ENCODE data around the gene OR10G8. TPM values are rescaled to one million over a fixed set of nuclear protein-coding genes. Genes with fewer than 3 reads are reported as not detected.
"Not testable (repeated sequence)": the region's sequence is repeated elsewhere in the genome, so short reads cannot be mapped to it uniquely, and the experiment has no call there.

Gene OR10G8
- total RNA-seq = not detected

DNA sequence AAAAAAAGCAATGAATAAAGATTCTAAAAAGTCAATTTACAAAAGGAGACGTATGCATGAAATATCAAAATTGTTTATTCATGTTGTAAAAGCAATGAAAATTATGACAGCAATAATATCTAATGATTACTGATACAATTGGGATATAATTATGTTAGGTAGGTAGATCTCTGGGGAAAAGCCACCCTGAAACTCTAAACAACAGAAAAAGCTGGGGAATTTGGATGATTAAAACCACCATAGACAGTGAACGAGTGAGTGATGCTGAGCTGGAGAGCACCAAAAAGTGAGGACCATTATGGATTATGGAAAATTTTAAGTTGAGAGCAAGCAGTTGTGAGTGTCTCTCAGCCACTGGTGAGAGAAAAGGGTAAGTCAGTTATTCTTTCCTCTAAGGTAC, at the start of gene OR10G8:
Gene OR10G8 (plus strand): TSS at position 301 of the 400 bp plus-strand sequence. CDS start 2,825 bp downstream, outside the sequence.
- H3K27me3 ChIP-seq = no peaks in the 10 kb centered on the region
- no peaks in the 10 kb centered on the region for H3K9me3 ChIP-seq
- no peak for DNase-seq (ENCODE audit: low spot score in 2 of 2)
- no peak within 1 kb of the TSS for H3K27ac ChIP-seq
- WGBS, 2 donors = 39 to 83% methylated on average over 2 of the region's 2 CpGs
- no peaks in the 10 kb centered on the region for H3K36me3 ChIP-seq
- no peak for TF ChIP-seq POLR2A (IDR thresholded peaks at IDR 0.05)
- TF ChIP-seq EP300 (IDR thresholded peaks at IDR 0.05) = no peak
- no peak for TF ChIP-seq CTCF (IDR thresholded peaks at IDR 0.05)
- H3K4me3 ChIP-seq = no peak within 1 kb of the TSS
- H3K4me1 ChIP-seq = no peaks in the 10 kb centered on the region

GRCh38 chr11:123977731-123978347, 48.8 kb upstream of the OR10G8 start, which contains the start of gene OR10S1:
Gene OR10S1 (minus strand): TSS chr11:123977781. CDS start chr11:123977664, 117 bp downstream.
- Histone ChIP-seq H3K27ac (no peak within 1 kb of the TSS), H3K9me3 (peaks cover 0 to 5% (median 0%) of the 10 kb centered on the region in 4 donors), H3K4me3 (no peak within 1 kb of the TSS), H3K4me1 (no peaks in the 10 kb centered on the region), H3K27me3 (no peaks in the 10 kb centered on the region), H3K36me3 (no peaks in the 10 kb centered on the region)
- DNase-seq (ENCODE audit: low spot score in 2 of 2) = no peak
- TF ChIP-seq POLR2A (IDR thresholded peaks at IDR 0.05) (no peak), EP300 (IDR thresholded peaks at IDR 0.05) (no peak), CTCF (IDR thresholded peaks at IDR 0.05) (no peak)

GRCh38 chr11:123979311-123979710, 47.3 kb upstream of the OR10G8 start:
- H3K9me3 ChIP-seq = peaks cover 0 to 11% (median 0%) of the 10 kb centered on the region in 4 donors
- WGBS, 2 donors = 72 to 89% methylated on average over 5 of the region's 5 CpGs
- no peak overlapping the region for H3K4me3 ChIP-seq
- no peak for TF ChIP-seq POLR2A (IDR thresholded peaks at IDR 0.05)
- no peaks in the 10 kb centered on the region for H3K27me3 ChIP-seq
- no peak overlapping the region for H3K27ac ChIP-seq
- H3K36me3 ChIP-seq = no peaks in the 10 kb centered on the region
- H3K4me1 ChIP-seq = no peaks in the 10 kb centered on the region
- DNase-seq (ENCODE audit: low spot score in 2 of 2) = no peak

DNA sequence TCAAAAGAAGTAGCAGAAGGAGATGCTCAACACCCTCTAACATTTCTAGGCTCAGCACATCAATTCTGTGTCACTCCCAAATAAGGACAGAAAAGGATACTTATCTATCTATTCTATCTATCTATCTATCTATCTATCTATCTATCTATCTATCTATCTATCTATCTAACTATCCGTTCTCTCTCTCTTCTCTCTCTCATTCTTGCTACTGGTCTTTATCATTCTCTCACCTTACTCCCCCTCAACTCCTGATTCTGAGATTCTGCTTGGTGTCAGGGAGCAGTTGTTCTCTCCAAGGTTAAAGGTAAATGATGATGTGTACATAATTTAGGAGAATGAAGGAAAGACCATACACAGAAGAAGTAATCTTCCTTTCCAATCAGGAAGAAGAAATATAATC, 31.5 kb upstream of the OR10G8 start, which contains the start of gene OR10G6:
Gene OR10G6 (minus strand): TSS at position 43 of the 400 bp plus-strand sequence. CDS start 0 bp downstream, at position 43.
- TF ChIP-seq POLR2A (IDR thresholded peaks at IDR 0.05) (no peak), EP300 (IDR thresholded peaks at IDR 0.05) (no peak), CTCF (IDR thresholded peaks at IDR 0.05) (no peak)

GRCh38 chr11:124012697-124013096, 13.9 kb upstream of the OR10G8 start, which contains the start of gene OR10G4:
Gene OR10G4 (plus strand): TSS chr11:124012997. CDS start chr11:124015575, 2,578 bp downstream.
- H3K4me3 ChIP-seq = no peak within 1 kb of the TSS
- WGBS, 2 donors = 75 to 88% methylated on average over 2 of the region's 2 CpGs

More for the DNA sequence above, 31.5 kb upstream of the OR10G8 start, which contains the start of gene OR10G6:
- DNase-seq (ENCODE audit: low spot score in 2 of 2) = no peak
- 89 to 93% methylated on average over 1 of the region's 1 CpG for WGBS, 2 donors
- Histone ChIP-seq H3K27ac (no peak within 1 kb of the TSS), H3K36me3 (no peaks in the 10 kb centered on the region), H3K4me1 (no peaks in the 10 kb centered on the region), H3K27me3 (no peaks in the 10 kb centered on the region), H3K9me3 (no peaks in the 10 kb centered on the region), H3K4me3 (no peak within 1 kb of the TSS)

GRCh38 chr11:124015837-124016236, 10.8 kb upstream of the OR10G8 start:
- H3K27me3 ChIP-seq; H3K27ac ChIP-seq; H3K4me1 ChIP-seq; H3K36me3 ChIP-seq; H3K9me3 ChIP-seq; DNase-seq (ENCODE audit: low spot score in 2 of 2); H3K4me3 ChIP-seq: not testable (repeated sequence)
- WGBS, 2 donors = 90 to 95% methylated on average over 4 to 5 of the region's 9 CpGs

More at GRCh38 chr11:124012697-124013096, 13.9 kb upstream of the OR10G8 start, which contains the start of gene OR10G4:
- H3K36me3 ChIP-seq = no peaks in the 10 kb centered on the region
- H3K9me3 ChIP-seq = no peaks in the 10 kb centered on the region
- DNase-seq (ENCODE audit: low spot score in 2 of 2) = no peak
- H3K27ac ChIP-seq = no peak within 1 kb of the TSS
- no peaks in the 10 kb centered on the region for H3K27me3 ChIP-seq
- no peaks in the 10 kb centered on the region for H3K4me1 ChIP-seq
- TF ChIP-seq CTCF (IDR thresholded peaks at IDR 0.05) (no peak), POLR2A (IDR thresholded peaks at IDR 0.05) (no peak), EP300 (IDR thresholded peaks at IDR 0.05) (no peak)

Data from tibial nerve (tissue), 4 donors.